Epidermal melanocyte (primary cell): ENCODE data around the gene UNC13B.

Source experiments
- DNase-seq: peaks from one replicate; pipeline ENCODE4 v3.0.0; 2011; ENCODE audit warnings: low spot score; ENCODE audit not compliant: insufficient read length

The UNC13B gene

GRCh38 chr9:35274993-35275392, 113.2 kb downstream of the UNC13B start:
- DNase-seq: no peak

GRCh38 chr9:35277171-35277520, 115.3 kb downstream of the UNC13B start:
- no peak for DNase-seq

GRCh38 chr9:35277628-35278359, 116.0 kb downstream of the UNC13B start:
- no peak for DNase-seq

GRCh38 chr9:35279946-35280345, 118.1 kb downstream of the UNC13B start:
- DNase-seq: no peak

GRCh38 chr9:35280399-35280798, 118.6 kb downstream of the UNC13B start:
- no peak for DNase-seq

DNA sequence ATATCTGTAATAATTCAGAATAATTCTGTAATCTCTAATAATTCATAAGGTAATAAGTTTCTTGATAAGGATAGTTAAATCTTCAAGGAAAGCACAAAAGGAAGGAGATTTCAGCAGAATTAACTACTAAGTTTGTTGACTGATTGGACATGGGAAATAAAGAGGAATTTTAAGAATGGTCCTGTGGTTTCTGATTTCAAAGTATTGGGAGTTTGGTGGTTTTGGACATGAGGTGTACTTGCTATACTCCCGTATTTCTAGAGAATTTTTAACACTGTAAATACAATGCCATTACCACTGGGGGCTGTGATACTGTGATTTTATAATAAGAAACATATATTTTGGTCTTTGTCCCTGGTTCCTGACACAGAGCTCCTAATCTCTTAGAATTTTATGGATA, 123.9 kb downstream of the UNC13B start:
- no peak for DNase-seq

GRCh38 chr9:35286381-35286780, 124.6 kb downstream of the UNC13B start:
- no peak for DNase-seq

GRCh38 chr9:35287987-35288632, 126.3 kb downstream of the UNC13B start:
- no peak for DNase-seq

GRCh38 chr9:35288778-35289177, 127.0 kb downstream of the UNC13B start:
- no peak for DNase-seq

DNA sequence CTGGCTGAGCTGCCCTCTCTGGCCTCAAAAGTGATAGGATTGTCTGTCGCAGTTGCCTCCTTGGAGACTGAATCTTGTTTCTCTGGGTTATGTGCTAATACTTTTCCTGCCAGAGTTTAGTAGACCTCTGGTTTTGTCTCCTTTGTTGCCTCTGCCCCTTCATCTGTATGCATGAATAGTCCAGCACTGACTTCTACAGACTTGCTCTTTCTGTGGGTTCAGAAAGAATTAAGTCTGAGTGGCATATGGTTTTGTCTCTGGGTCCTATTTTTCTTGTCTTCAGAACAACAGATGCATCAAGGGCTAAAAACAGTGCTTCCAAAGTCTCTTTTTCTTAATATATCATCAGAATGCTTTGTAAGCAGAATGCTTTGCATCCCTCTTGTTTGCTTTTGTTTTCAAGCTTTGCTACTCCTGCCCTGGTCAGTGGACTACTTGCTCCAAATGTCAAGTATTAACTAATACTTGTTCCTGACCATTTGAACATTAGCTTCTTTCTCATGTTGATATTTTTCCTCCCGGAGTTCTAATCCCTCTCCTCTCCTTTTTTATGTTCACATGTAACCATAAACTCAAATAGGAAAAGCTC, 131.7 kb downstream of the UNC13B start:
- no peak for DNase-seq

DNA sequence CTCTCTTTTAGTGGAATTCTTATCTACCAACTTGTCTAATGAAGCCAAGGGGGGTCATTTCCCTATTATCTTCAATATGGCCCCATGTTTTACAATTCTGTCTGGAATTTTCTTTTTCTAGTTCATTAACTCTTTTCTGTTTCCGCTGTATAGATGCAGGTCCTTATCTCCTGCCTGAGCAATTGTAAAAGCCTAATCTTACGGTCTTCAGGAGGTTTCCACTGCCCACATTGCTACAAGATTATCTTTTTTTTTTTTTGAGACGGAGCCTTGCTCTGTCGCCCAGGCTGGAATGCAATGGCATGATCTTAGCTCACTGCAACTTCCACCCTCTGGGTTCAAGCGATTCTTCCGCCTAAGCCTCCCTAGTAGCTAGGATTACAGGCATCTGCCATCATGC, 132.3 kb downstream of the UNC13B start:
- no peak for DNase-seq

DNA sequence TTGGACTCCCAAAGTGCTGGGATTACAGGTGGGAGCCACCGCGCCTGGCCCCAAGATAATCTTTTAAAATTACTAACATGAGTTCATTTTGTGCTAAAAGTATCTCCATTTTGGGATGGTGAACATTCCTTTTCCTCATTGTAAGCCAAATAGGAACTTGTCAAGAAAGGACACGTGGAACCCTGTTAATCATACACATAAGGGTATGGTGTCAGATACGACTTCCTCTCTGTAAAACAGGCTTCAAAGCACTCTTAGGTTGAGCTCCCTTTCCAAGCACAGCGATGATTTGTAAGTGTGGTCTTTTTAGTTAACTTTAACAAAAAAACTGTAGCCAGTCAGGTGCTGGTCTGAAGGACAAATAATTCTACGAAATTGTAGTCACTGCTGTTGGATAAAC, 132.7 kb downstream of the UNC13B start:
- no peak for DNase-seq

DNA sequence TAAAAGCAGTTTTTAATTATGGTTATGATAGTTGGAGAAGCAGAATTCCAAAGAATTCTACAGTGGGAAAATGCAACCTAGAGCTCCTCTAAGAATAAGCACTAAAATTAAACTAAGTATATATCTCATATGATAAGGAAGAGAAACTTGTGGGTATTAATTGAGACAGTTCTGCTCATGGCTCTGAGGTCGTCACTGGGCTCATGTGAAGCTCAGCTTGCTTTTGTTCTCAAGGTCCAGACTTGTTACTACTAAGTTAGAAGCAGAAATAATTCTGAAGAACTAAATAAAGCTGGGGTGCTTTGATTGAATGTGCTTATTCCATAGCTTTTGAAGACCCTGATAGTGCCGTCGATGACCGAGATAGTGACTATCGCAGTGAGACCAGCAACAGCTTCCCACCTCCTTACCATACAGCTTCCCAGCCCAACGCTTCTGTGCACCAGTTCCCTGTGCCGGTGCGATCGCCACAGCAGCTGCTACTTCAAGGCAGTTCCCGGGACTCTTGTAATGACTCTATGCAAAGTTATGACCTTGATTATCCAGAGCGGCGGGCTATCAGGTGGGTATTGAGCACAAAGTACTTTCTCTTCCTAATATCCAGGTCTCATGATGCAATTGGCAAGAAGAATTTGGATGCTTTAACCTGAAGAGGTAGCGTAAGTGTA, 133.7 kb downstream of the UNC13B start:
- DNase-seq: no peak

- DNase-seq: no peak
These were observed 141.8 kb downstream of the UNC13B start for GRCh38 chr9:35303567-35303966.

GRCh38 chr9:35306283-35306682, 144.5 kb downstream of the UNC13B start:
- no peak for DNase-seq

DNA sequence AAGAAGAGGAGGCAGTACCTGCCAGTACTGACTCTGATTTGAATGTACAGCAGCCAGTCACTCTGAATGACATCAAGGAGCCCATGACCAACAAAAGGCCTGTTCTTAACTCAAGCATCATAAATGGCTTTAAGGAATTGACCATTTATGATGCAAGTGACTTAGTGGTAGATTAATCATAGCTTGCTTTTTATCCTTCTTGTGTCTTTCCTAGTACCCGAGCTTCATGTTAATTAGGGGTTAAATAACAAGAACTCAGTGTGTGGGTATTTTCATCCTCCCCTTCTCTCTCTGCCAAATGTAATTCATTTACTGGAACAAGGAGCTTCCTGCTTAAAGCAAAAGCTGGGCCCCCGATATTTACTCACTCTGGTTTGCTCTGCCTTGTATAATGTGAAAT, 146.5 kb downstream of the UNC13B start:
- DNase-seq: no peak

DNA sequence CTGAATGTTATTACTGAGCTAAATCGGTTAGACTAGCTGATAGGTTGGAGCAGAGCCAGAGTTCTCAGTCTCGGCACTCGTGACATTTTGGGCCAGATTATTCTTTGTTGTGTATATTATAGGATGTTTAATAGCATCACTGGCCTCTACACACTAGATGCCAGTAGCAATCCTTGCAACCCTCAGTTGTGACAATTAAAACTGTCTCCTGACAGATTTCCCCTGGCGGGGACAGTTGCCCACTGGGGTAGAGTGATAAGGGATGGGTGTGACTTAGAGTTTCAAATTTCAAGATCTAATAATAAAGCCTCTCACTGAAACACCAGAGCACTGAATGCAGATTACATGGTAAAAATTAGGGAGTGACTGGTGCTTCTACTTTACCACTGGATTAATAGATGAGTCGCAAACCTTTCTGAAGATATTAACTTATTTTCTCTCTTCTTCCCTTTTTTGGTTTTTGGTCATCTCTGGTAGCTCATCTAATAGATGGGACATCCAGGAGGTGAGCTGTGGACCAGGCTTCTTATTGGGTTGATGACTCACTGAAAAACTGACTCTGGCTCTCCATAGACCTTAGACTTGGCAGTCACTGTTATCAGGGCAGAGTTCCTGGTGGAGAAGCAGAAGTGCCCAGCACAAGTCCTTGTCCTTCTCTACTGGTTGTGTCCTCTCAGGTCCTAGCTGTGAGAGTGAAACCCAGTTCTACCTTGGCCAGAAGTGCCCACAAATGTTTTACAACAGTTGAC, 150.3 kb downstream of the UNC13B start:
- DNase-seq: no peak

DNA sequence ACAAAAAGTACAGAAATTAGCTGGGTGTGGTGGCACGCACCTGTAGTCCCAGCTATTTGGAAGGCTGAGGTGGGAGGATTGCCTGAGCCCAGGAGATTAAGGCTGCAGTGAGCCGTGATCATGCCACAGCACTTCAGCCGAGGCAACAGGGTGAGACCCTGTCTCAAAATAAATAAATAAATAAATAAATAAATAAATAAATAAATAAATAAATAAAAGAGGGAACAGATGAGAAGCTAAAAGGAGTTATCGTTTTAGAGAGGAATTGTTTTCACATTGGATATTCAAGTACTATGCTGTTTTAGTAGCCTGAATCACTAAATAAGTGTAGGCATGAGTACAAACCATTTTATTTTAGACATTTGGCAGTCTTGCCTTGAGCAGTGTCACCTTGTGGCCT, 151.7 kb downstream of the UNC13B start:
- no peak for DNase-seq

- DNase-seq: no peak
These were observed 152.1 kb downstream of the UNC13B start for GRCh38 chr9:35313916-35314315.

DNA sequence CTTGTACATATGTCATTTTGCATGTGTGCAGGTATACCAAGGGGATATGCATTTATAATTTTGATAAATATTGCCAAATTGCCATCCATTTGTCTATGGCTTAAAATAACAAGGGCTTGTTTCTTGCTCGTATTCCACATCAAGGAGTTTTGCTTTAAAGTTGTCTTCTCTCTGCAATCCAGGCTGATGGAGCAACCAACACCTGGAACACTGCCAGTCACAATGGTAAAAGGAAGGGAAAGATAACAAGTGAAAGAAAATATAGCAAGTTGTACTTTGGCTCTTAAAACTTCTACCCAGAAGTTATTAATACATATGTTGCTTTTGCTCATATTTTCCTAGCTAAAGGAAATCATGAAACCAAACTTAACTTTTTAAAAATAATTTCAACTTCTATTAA, 156.9 kb downstream of the UNC13B start:
- no peak for DNase-seq

GRCh38 chr9:35322075-35322885, 160.5 kb downstream of the UNC13B start:
- DNase-seq: no peak
